HG03575 (cell line): ENCODE measurements around the gene WNT6.
A peak's percentile ranks its signal among the peaks of the same experiment; 100 is the strongest.

ENCODE experiments used
- ATAC-seq: cut with Tn5 transposase; IDR thresholded peaks from one replicate; pipeline ENCODE4 v1.9.1; 2021; ENCODE audit not compliant: unreplicated experiment, insufficient number of reproducible peaks, low FRiP score; ENCODE audit errors: extremely low read depth

WNT6 gene

GRCh38 chr2:218902427-218902826, 42.8 kb downstream of the WNT6 start:
- no peak for ATAC-seq

- ATAC-seq = no peak
Measured at GRCh38 chr2:218904176-218904575, 44.6 kb downstream of the WNT6 start.

GRCh38 chr2:218908721-218909619, 49.4 kb downstream of the WNT6 start:
- ATAC-seq = peak; percentile 55

GRCh38 chr2:218910741-218911140, 51.1 kb downstream of the WNT6 start:
- no peak for ATAC-seq

- ATAC-seq = no peak
Measured at GRCh38 chr2:218920504-218920903, 60.9 kb downstream of the WNT6 start.
